Measurements from ENCODE around the gene KDR. TPM values are rescaled to one million over a fixed set of nuclear protein-coding genes. Genes with fewer than 3 reads are reported as not detected.
A peak's percentile ranks its signal among the peaks of the same experiment; 100 is the strongest.

The KDR gene
- total and polyA plus RNA-seq, 11 donors, result 7.7 to 51.0 (median 32.0) TPM

DNA sequence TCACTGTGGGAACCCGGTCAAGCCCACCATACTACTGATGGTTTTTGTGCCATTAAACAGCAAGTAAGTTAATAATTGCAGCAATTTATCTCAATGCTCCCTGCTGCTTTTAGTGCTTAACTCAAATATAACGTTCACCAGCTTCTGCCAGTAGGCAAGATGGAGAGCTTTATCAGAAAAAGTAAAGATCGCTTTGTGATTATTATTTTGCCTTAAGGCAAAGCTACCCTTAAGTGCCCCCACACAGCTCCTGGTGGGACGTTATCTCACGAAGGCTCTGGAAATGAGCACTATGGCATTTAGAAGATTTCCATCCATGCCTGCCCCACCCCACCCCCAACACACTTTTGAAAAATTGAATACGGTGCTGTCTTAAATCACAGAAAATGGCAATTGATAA lies 59.4 kb downstream of the KDR start:
- 65 to 72% (median 66%) methylated on average over 6 of the region's 6 CpGs for WGBS, 4 donors
- DNase-seq, result no peak
- no peak for ATAC-seq
- Histone ChIP-seq H3K27ac (no peak overlapping the region), H3K4me1 (peaks cover 0 to 17% (median 0%) of the 10 kb centered on the region in 12 donors), H3K27me3 (peaks cover 0 to 4% (median 0%) of the 10 kb centered on the region in 9 donors), H3K9me3 (no peaks in the 10 kb centered on the region), H3K4me3 (no peak overlapping the region), H3K36me3 (no peaks in the 10 kb centered on the region)
- intact Hi-C loops (cut with DNase I), result no loop called here
- TF ChIP-seq, protein P1, sequence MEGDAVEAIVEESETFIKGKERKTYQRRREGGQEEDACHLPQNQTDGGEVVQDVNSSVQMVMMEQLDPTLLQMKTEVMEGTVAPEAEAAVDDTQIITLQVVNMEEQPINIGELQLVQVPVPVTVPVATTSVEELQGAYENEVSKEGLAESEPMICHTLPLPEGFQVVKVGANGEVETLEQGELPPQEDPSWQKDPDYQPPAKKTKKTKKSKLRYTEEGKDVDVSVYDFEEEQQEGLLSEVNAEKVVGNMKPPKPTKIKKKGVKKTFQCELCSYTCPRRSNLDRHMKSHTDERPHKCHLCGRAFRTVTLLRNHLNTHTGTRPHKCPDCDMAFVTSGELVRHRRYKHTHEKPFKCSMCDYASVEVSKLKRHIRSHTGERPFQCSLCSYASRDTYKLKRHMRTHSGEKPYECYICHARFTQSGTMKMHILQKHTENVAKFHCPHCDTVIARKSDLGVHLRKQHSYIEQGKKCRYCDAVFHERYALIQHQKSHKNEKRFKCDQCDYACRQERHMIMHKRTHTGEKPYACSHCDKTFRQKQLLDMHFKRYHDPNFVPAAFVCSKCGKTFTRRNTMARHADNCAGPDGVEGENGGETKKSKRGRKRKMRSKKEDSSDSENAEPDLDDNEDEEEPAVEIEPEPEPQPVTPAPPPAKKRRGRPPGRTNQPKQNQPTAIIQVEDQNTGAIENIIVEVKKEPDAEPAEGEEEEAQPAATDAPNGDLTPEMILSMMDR (IDR thresholded peaks at IDR 0.05), result no peak
- TF ChIP-seq POLR2A (IDR thresholded peaks at IDR 0.05), result no peak

DNA sequence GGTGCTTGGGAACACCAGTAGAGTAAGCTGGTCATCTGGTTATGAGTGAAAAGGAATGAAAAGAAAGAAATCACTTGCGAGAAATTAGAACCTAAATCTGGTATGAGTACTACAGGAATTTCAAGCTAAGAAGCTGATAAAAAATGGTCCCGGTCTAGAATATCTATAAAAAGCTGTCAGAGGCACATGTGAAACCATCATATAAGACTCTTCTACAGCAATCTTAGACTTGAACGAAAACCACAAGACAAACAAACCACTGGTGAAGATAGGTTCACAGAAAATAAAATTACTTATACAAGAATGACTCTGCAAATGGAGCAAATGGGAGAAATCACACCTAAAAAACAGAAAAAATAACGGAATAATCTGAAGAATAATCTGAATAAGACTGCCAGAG lies 69.9 kb downstream of the KDR start:
- ATAC-seq (no peak), DNase-seq (no peak)
- peaks cover 0 to 10% (median 0%) of the 10 kb centered on the region in 12 donors for H3K9me3 ChIP-seq
- H3K27ac ChIP-seq, result no peak overlapping the region
- TF ChIP-seq POLR2A (IDR thresholded peaks at IDR 0.05), result no peak
- TF ChIP-seq, protein P1 (IDR thresholded peaks at IDR 0.05), result no peak
- intact Hi-C loops (cut with DNase I), result no loop called here
- peaks cover 0 to 15% (median 4%) of the 10 kb centered on the region in 12 donors for H3K4me1 ChIP-seq
- H3K4me3 ChIP-seq, result no peak overlapping the region
- H3K36me3 ChIP-seq, result no peaks in the 10 kb centered on the region
- no peaks in the 10 kb centered on the region for H3K27me3 ChIP-seq
- 77 to 82% (median 78%) methylated on average over 4 of the region's 4 CpGs for WGBS, 4 donors

DNA sequence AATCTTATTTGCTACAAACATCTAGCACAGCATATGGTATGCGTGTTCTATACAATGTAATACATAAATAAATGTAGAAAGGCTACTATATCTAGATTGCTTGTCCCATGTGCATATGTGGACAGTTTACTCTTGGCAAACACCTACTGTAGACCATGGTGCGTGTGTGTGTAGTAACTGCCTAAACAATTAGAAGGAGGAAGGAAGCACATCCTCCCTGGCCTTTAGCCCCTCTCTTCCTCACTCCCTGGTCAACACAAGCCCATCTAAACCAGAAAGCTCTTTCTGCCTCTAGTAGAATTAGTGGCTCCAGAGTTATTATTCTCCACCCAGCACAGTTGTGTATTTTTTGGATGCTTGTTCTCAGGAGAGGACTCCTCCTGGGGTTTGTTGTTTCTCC lies 73.9 kb downstream of the KDR start:
- DNase-seq, result no peak

DNA sequence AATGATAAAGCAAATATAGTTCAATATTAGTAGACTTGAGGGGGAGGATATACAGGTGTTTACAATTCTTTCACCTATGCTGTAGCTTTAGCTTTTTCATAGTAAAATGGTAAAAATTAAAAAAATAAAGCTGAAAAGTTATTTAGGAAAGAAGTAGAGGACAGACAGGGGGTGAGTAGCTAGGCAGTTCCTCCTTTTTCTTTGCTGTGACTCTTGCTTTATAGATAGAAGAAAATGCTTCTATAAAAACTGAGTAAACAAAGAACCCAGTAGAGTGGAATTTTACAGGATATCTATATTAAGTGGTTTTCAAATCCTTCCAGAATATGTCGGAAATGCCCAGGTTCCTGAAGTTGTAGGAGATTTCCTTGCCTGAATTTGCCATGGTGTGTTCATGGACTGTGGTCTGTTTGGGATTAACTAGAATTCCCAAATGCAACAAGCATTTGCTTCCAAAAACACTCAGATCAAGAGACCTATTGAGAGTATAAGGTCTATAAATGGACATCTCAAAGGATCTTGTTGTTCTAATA lies 74.9 kb downstream of the KDR start:
- peaks cover 0 to 21% (median 4%) of the 10 kb centered on the region in 12 donors for H3K4me1 ChIP-seq
- no peaks in the 10 kb centered on the region for H3K36me3 ChIP-seq
- ATAC-seq (no peak), DNase-seq (no peak)
- H3K27ac ChIP-seq, result peak overlapping the region in 8 of 12 donors; percentile 25 to 69 (median 39)
- no peak overlapping the region for H3K4me3 ChIP-seq
- 61 to 70% (median 64%) methylated on average over 1 of the region's 1 CpG for WGBS, 4 donors
- TF ChIP-seq, protein P1 (IDR thresholded peaks at IDR 0.05), result no peak
- no peak for TF ChIP-seq POLR2A (IDR thresholded peaks at IDR 0.05)
- intact Hi-C loops (cut with DNase I), result no loop called here
- no peaks in the 10 kb centered on the region for H3K27me3 ChIP-seq
- peaks cover 0 to 20% (median 2%) of the 10 kb centered on the region in 12 donors for H3K9me3 ChIP-seq

More for the DNA sequence above, 73.9 kb downstream of the KDR start:
- no peaks in the 10 kb centered on the region for H3K36me3 ChIP-seq
- 57 to 75% (median 67%) methylated on average over 2 of the region's 2 CpGs for WGBS, 4 donors
- intact Hi-C loops (cut with DNase I), result no loop called here
- TF ChIP-seq, protein P1 (IDR thresholded peaks at IDR 0.05), result no peak
- no peak for TF ChIP-seq POLR2A (IDR thresholded peaks at IDR 0.05)
- ATAC-seq, result peak; percentile 37 to 94 (median 58)
- H3K4me3 ChIP-seq, result no peak overlapping the region
- H3K4me1 ChIP-seq, result peaks cover 0 to 21% (median 4%) of the 10 kb centered on the region in 12 donors
- H3K9me3 ChIP-seq, result peaks cover 0 to 22% (median 5%) of the 10 kb centered on the region in 12 donors
- H3K27me3 ChIP-seq, result no peaks in the 10 kb centered on the region
- H3K27ac ChIP-seq, result peak overlapping the region in 9 of 12 donors; percentile 21 to 73 (median 42)

Data from heart left ventricle (tissue), 16 donors.